SK-N-MC (cell line): Measurements from ENCODE around the gene CDC25B.

Experiments used
- EZH2 ChIP-seq: fragments of 200-600 bp; sonication (generic); IDR thresholded peaks from one replicate; pipeline ENCODE4 v1.6.1; 2017; ENCODE audit warnings: antibody characterized with exemption
- POLR2AphosphoS5 ChIP-seq: IDR thresholded peaks from 2 replicates; pipeline ENCODE4 v1.6.1; 2012; ENCODE audit warnings: mild to moderate bottlenecking, low read depth, low read length, borderline replicate concordance

GRCh38 chr20:3749087-3749688, 46.9 kb upstream of the CDC25B start:
- no peak for TF ChIP-seq EZH2
- TF ChIP-seq POLR2AphosphoS5, result no peak
